H1 (cell line): ENCODE data around the gene GTPBP6. TPM values are rescaled to one million over a fixed set of nuclear protein-coding genes. Genes with fewer than 3 reads are reported as not detected.

Source experiments
- CTCF ChIA-PET: fragments of 300-600 bp; sonication (Branson Sonifier 250); formaldehyde crosslinking; loops from one replicate; lab custom pipeline; 2021; ENCODE audit not compliant: partially characterized antibody; lab: Charles Lee
- POLR2A ChIA-PET: fragments of 300-600 bp; sonication (Branson Sonifier 250); formaldehyde crosslinking; loops from one replicate; lab custom pipeline; 2021; ENCODE audit warnings: inconsistent platforms; ENCODE audit not compliant: partially characterized antibody; lab: Charles Lee
- DNase-seq, 2 experiments: peaks; one replicate each; pipeline versions ENCODE4 v3.0.0 to v3.0.0-alpha.2; 2010 to 2022; ENCODE audit warnings: low spot score in 2 of 2, low read depth in 1 of 2, mixed read lengths in 1 of 2
- FAIRE-seq: peaks from 2 replicates; lab custom pipeline; 2011; peaks lifted over from hg19 to GRCh38; lab: Jason Lieb, UNC
- H2AFZ ChIP-seq: 2 replicates; pipeline ENCODE4 v1.8.1; 2012; ENCODE audit warnings: low read length, inconsistent platforms
- H2AK5ac ChIP-seq: 2 replicates; pipeline ENCODE4 v1.6.1; 2013; ENCODE audit warnings: low read depth, low read length
- H2BK120ac ChIP-seq: replicated peaks from 2 replicates; pipeline ENCODE3; 2013; ENCODE audit warnings: low read depth, low read length, inconsistent platforms
- H2BK12ac ChIP-seq: 2 replicates; pipeline ENCODE4 v1.6.1; 2013; ENCODE audit warnings: low read depth, low read length
- H2BK15ac ChIP-seq: 2 replicates; pipeline ENCODE4 v1.6.1; 2013; ENCODE audit warnings: low read length
- H2BK20ac ChIP-seq: 2 replicates; pipeline ENCODE4 v1.6.1; 2013; ENCODE audit warnings: low read length
- H2BK5ac ChIP-seq: 2 replicates; pipeline ENCODE4 v1.6.1; 2013; ENCODE audit warnings: low read depth, low read length
- H3K14ac ChIP-seq: 2 replicates; pipeline ENCODE4 v1.6.1; 2013; ENCODE audit warnings: inconsistent platforms; ENCODE audit not compliant: insufficient read length
- H3K18ac ChIP-seq: 2 replicates; pipeline ENCODE4 v1.6.1; 2013; ENCODE audit warnings: low read length; ENCODE audit errors: extremely low read depth
- H3K23ac ChIP-seq: 2 replicates; pipeline ENCODE4 v1.6.1; 2013; ENCODE audit warnings: inconsistent platforms; ENCODE audit not compliant: insufficient read length
- H3K23me2 ChIP-seq: 2 replicates; pipeline ENCODE4 v1.6.1; 2013; ENCODE audit warnings: low read depth, low read length
- H3K27ac ChIP-seq: 2 replicates; pipeline ENCODE4 v1.6.1; 2011; ENCODE audit warnings: low read depth, low read length, inconsistent platforms
- H3K27me3 ChIP-seq, 4 experiments: replicated peaks in 1 of 4; 1 replicate in 1 of 4; 2 replicates in 3 of 4; pipeline versions ENCODE4 v1.6.1 to v1.8.1; 2011 to 2013; ENCODE audit warnings: low read length in 3 of 4, mild to moderate bottlenecking in 3 of 4, inconsistent platforms in 2 of 4, mixed read lengths in 2 of 4, moderate library complexity in 1 of 4; ENCODE audit not compliant: control insufficient read depth in 3 of 4, insufficient read depth in 3 of 4; ENCODE audit errors: extremely low read depth in 1 of 4
- H3K36me3 ChIP-seq, 4 experiments: 2 replicates each; pipeline versions ENCODE4 v1.6.1 to v1.8.1; 2011 to 2013; ENCODE audit warnings: mild to moderate bottlenecking in 4 of 4, low read length in 3 of 4, moderate library complexity in 2 of 4, control low read depth in 1 of 4, inconsistent platforms in 1 of 4; ENCODE audit not compliant: insufficient read depth in 4 of 4, control insufficient read depth in 2 of 4
- H3K4ac ChIP-seq: replicated peaks from 2 replicates; pipeline ENCODE3; 2013; ENCODE audit warnings: low read length, low read depth, mixed read lengths, inconsistent platforms; ENCODE audit not compliant: insufficient read length
- H3K4me1 ChIP-seq, 4 experiments: replicated peaks in 1 of 4; 1 replicate in 1 of 4; 2 replicates in 3 of 4; pipeline versions ENCODE4 v1.6.1 to v1.8.1; 2011 to 2013; ENCODE audit warnings: low read length in 3 of 4, inconsistent platforms in 2 of 4, mixed read lengths in 1 of 4; ENCODE audit not compliant: insufficient read depth in 4 of 4, control insufficient read depth in 3 of 4
- H3K4me2 ChIP-seq, 2 experiments: 2 replicates each; pipeline versions ENCODE4 v1.6.1 to v1.8.1; 2011 to 2013; ENCODE audit warnings: low read depth in 2 of 2, low read length in 2 of 2, control low read depth in 1 of 2, inconsistent platforms in 1 of 2, mild to moderate bottlenecking in 1 of 2; ENCODE audit not compliant: insufficient read depth in 1 of 2
- H3K4me3 ChIP-seq, 4 experiments: fragments of 200-600, 300-600 bp in 1 of 4; sonication (generic), shearing (Covaris generic), sonication (Bioruptor Twin) in 1 of 4; 2 replicates each; pipeline versions ENCODE4 v1.5.1 to v1.8.1; 2011 to 2016; ENCODE audit warnings: low read length in 4 of 4, low read depth in 3 of 4, control low read depth in 2 of 4, inconsistent platforms in 2 of 4, mild to moderate bottlenecking in 2 of 4, mixed read lengths in 1 of 4, moderate library complexity in 1 of 4; ENCODE audit not compliant: insufficient read depth in 2 of 4; ENCODE audit errors: extremely low read depth in 1 of 4
- H3K56ac ChIP-seq: replicated peaks from 2 replicates; pipeline ENCODE3; 2013; ENCODE audit warnings: low read depth, mild to moderate bottlenecking, mixed read lengths, low read length, inconsistent platforms; ENCODE audit not compliant: insufficient read length
- H3K79me1 ChIP-seq: 2 replicates; pipeline ENCODE4 v1.6.1; 2013; ENCODE audit warnings: low read depth, low read length, control low read depth
- H3K79me2 ChIP-seq, 2 experiments: 2 replicates each; pipeline versions ENCODE4 v1.6.1 to v1.8.1; 2012 to 2013; ENCODE audit warnings: low read length in 2 of 2, mild to moderate bottlenecking in 2 of 2, inconsistent platforms in 1 of 2; ENCODE audit not compliant: insufficient read depth in 2 of 2, control insufficient read depth in 1 of 2
- H3K9ac ChIP-seq, 4 experiments: replicated peaks in 1 of 4; 1 replicate in 1 of 4; 2 replicates in 3 of 4; pipeline versions ENCODE4 v1.6.1 to v1.8.1; 2011 to 2013; ENCODE audit warnings: low read depth in 3 of 4, low read length in 3 of 4, control low read depth in 2 of 4, mild to moderate bottlenecking in 2 of 4, moderate library complexity in 2 of 4, inconsistent platforms in 1 of 4; ENCODE audit errors: extremely low read depth in 1 of 4
- H3K9me3 ChIP-seq, 2 experiments: 2 replicates each; pipeline versions ENCODE4 v1.6.1 to v1.8.1; 2012 to 2013; ENCODE audit warnings: mild to moderate bottlenecking in 2 of 2, moderate library complexity in 2 of 2, control low read depth in 1 of 2, inconsistent platforms in 1 of 2, low read depth in 1 of 2, low read length in 1 of 2, mixed read lengths in 1 of 2; ENCODE audit not compliant: insufficient read depth in 2 of 2
- H4K20me1 ChIP-seq, 2 experiments: replicated peaks in 1 of 2; 2 replicates each; pipeline versions ENCODE3 to v1.8.1; 2011 to 2013; ENCODE audit warnings: inconsistent platforms in 2 of 2, low read length in 2 of 2, mild to moderate bottlenecking in 1 of 2; ENCODE audit not compliant: insufficient read depth in 2 of 2, control insufficient read depth in 1 of 2
- H4K5ac ChIP-seq: 2 replicates; pipeline ENCODE4 v1.6.1; 2013; ENCODE audit warnings: low read length, low read depth, mixed read lengths, inconsistent platforms; ENCODE audit not compliant: insufficient read length
- H4K8ac ChIP-seq: 2 replicates; pipeline ENCODE4 v1.8.0; 2013; ENCODE audit warnings: mild to moderate bottlenecking, moderate library complexity, low read length, inconsistent platforms; ENCODE audit not compliant: insufficient read depth; ENCODE audit errors: extremely low read depth
- H4K91ac ChIP-seq: replicated peaks from 2 replicates; pipeline ENCODE3; 2013; ENCODE audit warnings: low read length, mixed read lengths, inconsistent platforms; ENCODE audit not compliant: insufficient read length
- HDAC2 ChIP-seq, 2 experiments: fragments of 300-600 bp in 1 of 2; sonication (generic) in 1 of 2; IDR thresholded peaks; 2 replicates each; pipeline ENCODE4 v1.6.1; 2011 to 2012; ENCODE audit warnings: low read depth in 2 of 2, low read length in 2 of 2, mild to moderate bottlenecking in 2 of 2, moderate library complexity in 2 of 2, borderline replicate concordance in 1 of 2, inconsistent platforms in 1 of 2
- POLR2A ChIP-seq, 2 experiments: IDR thresholded peaks; 1 replicate in 1 of 2; 2 replicates in 1 of 2; pipeline ENCODE4 v1.6.1; 2011; ENCODE audit warnings: low read depth in 2 of 2, low read length in 2 of 2, mild to moderate bottlenecking in 2 of 2; ENCODE audit errors: control extremely low read depth in 1 of 2
- SP2 ChIP-seq: IDR thresholded peaks from 2 replicates; pipeline ENCODE4 v1.6.1; 2012; ENCODE audit warnings: mild to moderate bottlenecking, low read length, inconsistent platforms
- WGBS, 2 experiments: shearing (Covaris generic) in 1 of 2; methylation state at CpG; one replicate each; pipeline versions ENCODE4 v1.1.6 to v1.1.7; 2013 to 2015; ENCODE audit warnings: low lambda C conversion rate in 2 of 2, mixed read lengths in 2 of 2, inconsistent platforms in 1 of 2, low coverage in 1 of 2, missing lambda C conversion rate in 1 of 2; ENCODE audit not compliant: insufficient replicate concordance in 2 of 2, insufficient coverage in 1 of 2, insufficient read length in 1 of 2; ENCODE audit errors: extremely low coverage in 1 of 2, missing lambda C conversion rate in 1 of 2; 5-methylcytosine and 5-hydroxymethylcytosine counted together
- polyA plus RNA-seq, 7 experiments: library from polyadenylated mRNA; depleted of rRNA in 3 of 7; stranded (reverse) in 5 of 7; unstranded in 2 of 7; fragments of >200 nt in 5 of 7; fragments of 200-250 nt in 2 of 7; gene quantifications; 1 replicate in 5 of 7; 2 replicates in 1 of 7; 4 replicates in 1 of 7; pipeline versions ENCODE4 v1.2.1 to v1.2.3, GENCODE V29; 2011 to 2013; ENCODE audit warnings: missing spikeins in 2 of 7, mixed read lengths in 2 of 7
- total RNA-seq: library from RNA; stranded (reverse); fragmentation: NEBNext Ultra II Directional; extraction: Animal tissue kit (Norgen Biotek cat#: 25700); gene quantifications from 2 replicates; pipeline ENCODE4 v1.2.1, GENCODE V29; 2021

GTPBP6 gene
- total and polyA plus RNA-seq, 2 of the 8 experiments (the other 6 are each of a cell fraction or from before 2014, with no cell fraction given) = 33.9 to 57.1 TPM

DNA sequence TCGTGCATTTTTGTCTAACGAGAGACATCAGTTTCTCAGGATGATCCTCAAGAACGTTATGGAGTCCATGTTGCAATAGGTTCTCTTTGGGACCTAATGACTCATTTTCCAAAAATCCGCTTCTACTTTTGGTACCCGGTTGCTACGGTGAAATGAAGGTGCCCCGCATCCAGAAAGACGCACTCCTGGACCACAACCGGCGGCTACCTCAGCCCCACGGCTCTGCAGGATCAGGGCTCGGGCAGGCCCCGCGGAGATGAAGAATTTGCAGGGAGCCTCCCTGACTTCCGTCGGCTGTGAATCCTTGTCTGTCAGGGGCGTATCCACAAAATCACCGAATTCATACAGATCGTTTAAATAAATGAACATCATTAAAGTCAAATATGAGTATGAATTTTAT is 15.6 kb downstream of the GTPBP6 start:
- ChIA-PET CTCF (no interaction called here), POLR2A (no interaction called here)
- H2AFZ ChIP-seq = no peak overlapping the region
- peaks cover 2% of the 10 kb centered on the region for H3K79me1 ChIP-seq
- no peaks in the 10 kb centered on the region for H3K4me1 ChIP-seq
- no peak overlapping the region for H4K5ac ChIP-seq
- H2BK5ac ChIP-seq = no peak overlapping the region
- H2BK12ac ChIP-seq = no peak overlapping the region
- H3K18ac ChIP-seq = no peak overlapping the region
- H4K20me1 ChIP-seq = peaks cover 6 to 16% of the 10 kb centered on the region in 2 experiments
- no peak overlapping the region for H3K14ac ChIP-seq
- TF ChIP-seq HDAC2 (IDR thresholded peaks at IDR 0.05; ENCODE audit: borderline replicate concordance in 1 of 2, low read depth in 2 of 2, low read length in 2 of 2) (no peak), POLR2A (IDR thresholded peaks at IDR 0.05; ENCODE audit: control extremely low read depth in 1 of 2, low read depth in 2 of 2, low read length in 2 of 2) (peak in 1 of 2 experiments; percentile 42; a peak in 1 of 3 replicates), SP2 (no peak)
- no peak overlapping the region for H3K56ac ChIP-seq
- H3K4ac ChIP-seq = no peak overlapping the region
- WGBS, 2 experiments = 86% methylated on average over 19 of the region's 19 CpGs; no CpG with 5 or more reads in 1 of the 2 experiments
- H4K91ac ChIP-seq = no peak overlapping the region
- H3K36me3 ChIP-seq = peaks cover 23 to 83% (median 61%) of the 10 kb centered on the region in 4 experiments
- H3K4me2 ChIP-seq = no peak overlapping the region
- H4K8ac ChIP-seq = no peak overlapping the region
- H3K23ac ChIP-seq = no peak overlapping the region
- no peaks in the 10 kb centered on the region for H3K27me3 ChIP-seq
- H3K9me3 ChIP-seq = no peaks in the 10 kb centered on the region; a peak in 1 of 4 replicates
- DNase-seq (no peak), FAIRE-seq (no peak)
- no peak overlapping the region for H2AK5ac ChIP-seq
- no peak overlapping the region for H3K9ac ChIP-seq
- no peak overlapping the region for H2BK15ac ChIP-seq
- no peak overlapping the region for H3K27ac ChIP-seq
- H3K23me2 ChIP-seq = no peaks in the 10 kb centered on the region
- no peak overlapping the region for H2BK120ac ChIP-seq
- H3K4me3 ChIP-seq = no peak overlapping the region
- no peak overlapping the region for H2BK20ac ChIP-seq
- peaks cover 0 to 4% of the 10 kb centered on the region in 2 experiments; a peak in 2 of 4 replicates for H3K79me2 ChIP-seq
